ENCODE results near the gene GDE1.

GRCh38 chr16:19468300-19468699 lies 53.6 kb downstream of the GDE1 start:
- TF ChIP-seq EZH2 (IDR thresholded peaks at IDR 0.05; ENCODE audit: low read length) (no peak), CTCF (optimal IDR thresholded peaks at IDR 0.05 in 1 of 3, IDR thresholded peaks at IDR 0.05 in 1 of 3, conservative IDR thresholded peaks at IDR 0.05 in 1 of 3; ENCODE audit: extremely low read depth in 1 of 3, insufficient read depth in 2 of 3, low read length in 3 of 3) (no peak)

Measured in keratinocyte (primary cell).